Iris pigment epithelial cell (primary cell): ENCODE measurements around the gene MAP6.
A peak's percentile ranks its signal among the peaks of the same experiment; 100 is the strongest.

Experiments used
- DNase-seq: peaks from one replicate; pipeline ENCODE4 v3.0.0-alpha.2; 2011; ENCODE audit warnings: low read depth

MAP6 gene

DNA sequence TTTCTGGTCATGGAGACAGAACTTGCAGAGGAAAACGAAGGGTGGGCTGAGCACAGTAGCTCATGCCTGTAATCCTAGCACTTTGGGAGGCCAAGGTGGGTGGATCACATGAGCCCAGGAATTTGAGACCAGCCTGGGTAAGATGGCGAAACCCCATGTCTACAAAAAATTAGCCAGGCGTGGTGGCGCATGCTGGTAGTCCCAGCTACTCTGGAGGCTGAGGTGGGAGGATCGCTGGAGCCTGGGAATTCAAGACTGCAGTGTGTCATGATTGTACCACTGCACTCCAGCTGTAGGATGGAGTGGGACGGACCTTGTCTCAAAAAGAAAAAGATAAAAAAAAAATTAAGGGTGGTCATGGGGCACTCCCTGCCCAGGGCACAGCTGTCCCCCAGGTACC is 100.9 kb downstream of the MAP6 start:
- DNase-seq, result no peak

DNA sequence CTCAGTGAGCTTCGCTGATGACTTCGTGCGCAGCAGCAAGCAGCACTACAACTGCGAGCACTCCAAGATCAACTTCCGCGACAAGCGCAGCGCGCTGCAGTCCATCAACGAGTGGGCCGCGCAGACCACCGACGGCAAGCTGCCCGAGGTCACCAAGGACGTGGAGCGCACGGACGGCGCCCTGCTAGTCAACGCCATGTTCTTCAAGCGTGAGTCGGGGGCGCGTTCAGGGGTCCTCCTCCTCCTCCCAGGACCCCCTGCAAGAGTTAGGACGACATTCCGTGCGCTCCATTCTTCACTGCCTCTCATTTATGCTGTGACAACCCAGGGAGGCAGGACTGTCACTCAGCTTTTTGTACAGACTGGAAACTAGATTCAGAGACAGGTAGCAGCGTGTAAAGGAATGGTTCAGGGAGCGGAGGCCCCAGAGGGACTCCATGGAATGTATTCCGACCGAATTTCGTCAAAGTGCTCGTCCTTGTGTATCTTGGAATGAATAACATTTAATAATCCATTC is 102.0 kb downstream of the MAP6 start:
- no peak for DNase-seq

DNA sequence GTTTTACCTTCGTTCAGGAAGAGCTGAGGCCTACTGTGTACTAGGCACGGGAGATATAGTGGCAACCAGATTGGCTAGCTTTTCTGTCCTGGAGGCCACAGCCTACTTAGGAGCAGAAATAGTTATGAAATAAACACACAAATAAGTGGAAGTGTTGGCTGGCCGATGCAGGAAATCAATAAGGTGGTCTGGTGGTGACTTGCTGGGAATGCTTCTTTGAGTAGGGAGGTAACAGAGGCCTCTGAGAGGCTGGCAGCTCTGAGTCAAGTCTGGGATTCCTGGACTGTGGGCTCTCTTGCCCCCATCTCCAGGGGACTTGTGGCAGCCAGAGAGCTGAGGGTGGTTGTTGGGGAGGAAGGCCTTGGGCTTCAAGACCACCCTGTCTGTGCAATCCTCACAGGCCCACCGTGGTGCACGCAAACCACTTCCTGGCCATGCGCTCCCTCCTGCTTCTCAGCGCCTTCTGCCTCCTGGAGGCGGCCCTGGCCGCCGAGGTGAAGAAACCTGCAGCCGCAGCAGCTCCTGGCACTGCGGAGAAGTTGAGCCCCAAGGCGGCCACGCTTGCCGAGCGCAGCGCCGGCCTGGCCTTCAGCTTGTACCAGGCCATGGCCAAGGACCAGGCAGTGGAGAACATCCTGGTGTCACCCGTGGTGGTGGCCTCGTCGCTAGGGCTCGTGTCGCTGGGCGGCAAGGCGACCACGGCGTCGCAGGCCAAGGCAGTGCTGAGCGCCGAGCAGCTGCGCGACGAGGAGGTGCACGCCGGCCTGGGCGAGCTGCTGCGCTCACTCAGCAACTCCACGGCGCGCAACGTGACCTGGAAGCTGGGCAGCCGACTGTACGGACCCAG is 102.7 kb downstream of the MAP6 start:
- DNase-seq, result no peak

GRCh38 chr11:75565221-75565814 is 103.5 kb downstream of the MAP6 start:
- peak; percentile 80 for DNase-seq

DNA sequence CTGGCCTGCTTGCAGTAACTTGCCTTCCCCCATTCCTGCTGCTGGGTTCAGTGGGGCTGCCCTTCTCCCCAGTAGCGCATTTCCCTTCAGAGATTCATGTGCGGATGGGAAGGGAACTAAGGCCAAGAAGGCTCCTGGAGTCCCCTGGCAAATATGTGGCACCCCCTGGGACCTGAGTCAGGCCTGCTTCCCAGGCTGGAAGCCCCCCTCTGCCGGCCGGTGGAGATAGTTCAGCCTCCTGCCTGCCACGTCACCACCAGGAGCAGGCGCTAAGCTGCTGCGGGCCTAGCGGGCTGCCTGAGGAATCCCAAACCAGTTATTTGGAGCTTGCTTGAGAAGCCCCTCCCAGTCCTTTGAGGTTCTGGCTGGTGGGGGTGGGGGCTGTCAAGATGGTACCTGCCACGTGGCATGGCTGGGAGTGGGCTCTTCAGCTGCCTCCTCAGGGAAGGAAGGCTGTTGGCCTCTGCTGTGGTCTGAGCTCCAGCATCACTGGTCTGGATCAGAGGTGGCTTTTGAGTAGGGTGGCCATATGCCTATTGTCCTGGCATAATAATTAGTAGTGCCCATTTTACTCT is 104.8 kb downstream of the MAP6 start:
- DNase-seq, result peak; percentile 91

DNA sequence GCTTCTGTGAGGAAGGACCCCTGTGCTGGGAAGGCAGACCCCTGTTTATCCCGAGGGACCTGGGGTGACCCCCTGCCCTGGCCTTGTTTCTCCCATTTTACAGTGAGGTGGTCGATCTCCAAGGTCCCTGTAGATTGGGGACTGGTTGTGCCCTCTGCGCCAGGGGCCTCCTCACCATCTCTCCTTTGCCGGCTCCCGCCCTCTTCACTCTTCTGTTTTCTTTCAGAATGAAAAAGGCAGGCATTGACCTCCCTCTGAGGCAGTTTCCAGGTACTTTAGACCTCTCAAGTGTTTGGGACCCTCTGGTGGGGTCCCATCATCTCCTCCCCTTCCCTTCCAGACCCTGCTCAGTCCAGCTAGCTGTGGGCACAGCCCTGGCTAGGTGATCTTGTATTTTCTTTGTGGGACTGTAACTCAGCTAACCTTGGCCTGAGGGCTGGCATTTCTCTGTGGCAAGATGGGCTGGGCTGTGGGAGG is 105.3 kb downstream of the MAP6 start:
- DNase-seq, result no peak

GRCh38 chr11:75562836-75563484 is 105.9 kb downstream of the MAP6 start:
- DNase-seq, result peak; percentile 65

GRCh38 chr11:75562048-75562835 is 106.6 kb downstream of the MAP6 start, which contains the start of gene SERPINH1:
Gene SERPINH1 (plus strand): TSS chr11:75562253. CDS start chr11:75566350, 4,097 bp downstream.
- DNase-seq, result peak; percentile 93

DNA sequence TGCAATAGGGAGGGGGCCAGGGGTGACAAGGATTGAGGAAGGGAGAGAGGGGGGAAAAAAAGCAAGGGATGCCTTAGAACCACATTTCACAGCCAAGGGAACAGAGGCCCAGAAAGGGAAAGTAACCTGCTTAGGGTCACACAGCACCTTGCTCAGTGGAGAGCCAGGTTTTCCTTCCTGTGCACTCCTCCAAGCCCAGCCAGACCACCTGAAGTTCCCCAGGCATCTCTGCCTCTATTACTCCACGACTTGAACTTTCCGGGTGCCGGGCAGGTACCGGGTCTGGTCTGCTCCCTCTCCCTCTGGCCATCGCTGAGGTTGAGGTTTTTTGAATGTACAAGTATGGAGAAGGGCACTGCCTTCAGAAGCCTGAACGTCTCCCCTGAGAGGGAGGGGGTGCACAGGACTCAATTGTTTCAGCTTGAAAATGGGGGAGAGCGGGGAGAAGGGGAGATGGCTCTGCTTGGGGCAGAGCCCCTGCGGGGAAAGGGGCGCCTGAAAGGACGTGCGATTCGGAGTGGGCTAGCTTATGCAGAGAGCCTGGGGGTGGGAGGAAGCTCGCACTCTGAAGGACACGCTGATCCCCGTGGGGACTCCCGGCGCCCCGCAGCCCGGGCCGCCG is 107.3 kb downstream of the MAP6 start:
- DNase-seq, result no peak

- peak; percentile 44 for DNase-seq
These were observed 108.2 kb downstream of the MAP6 start for GRCh38 chr11:75560644-75561043.

GRCh38 chr11:75558939-75559843 is 109.6 kb downstream of the MAP6 start:
- peak; percentile 79 for DNase-seq

GRCh38 chr11:75557666-75558494 is 111.0 kb downstream of the MAP6 start:
- peak; percentile 93 for DNase-seq

GRCh38 chr11:75556275-75556674 is 112.6 kb downstream of the MAP6 start:
- DNase-seq, result no peak

DNA sequence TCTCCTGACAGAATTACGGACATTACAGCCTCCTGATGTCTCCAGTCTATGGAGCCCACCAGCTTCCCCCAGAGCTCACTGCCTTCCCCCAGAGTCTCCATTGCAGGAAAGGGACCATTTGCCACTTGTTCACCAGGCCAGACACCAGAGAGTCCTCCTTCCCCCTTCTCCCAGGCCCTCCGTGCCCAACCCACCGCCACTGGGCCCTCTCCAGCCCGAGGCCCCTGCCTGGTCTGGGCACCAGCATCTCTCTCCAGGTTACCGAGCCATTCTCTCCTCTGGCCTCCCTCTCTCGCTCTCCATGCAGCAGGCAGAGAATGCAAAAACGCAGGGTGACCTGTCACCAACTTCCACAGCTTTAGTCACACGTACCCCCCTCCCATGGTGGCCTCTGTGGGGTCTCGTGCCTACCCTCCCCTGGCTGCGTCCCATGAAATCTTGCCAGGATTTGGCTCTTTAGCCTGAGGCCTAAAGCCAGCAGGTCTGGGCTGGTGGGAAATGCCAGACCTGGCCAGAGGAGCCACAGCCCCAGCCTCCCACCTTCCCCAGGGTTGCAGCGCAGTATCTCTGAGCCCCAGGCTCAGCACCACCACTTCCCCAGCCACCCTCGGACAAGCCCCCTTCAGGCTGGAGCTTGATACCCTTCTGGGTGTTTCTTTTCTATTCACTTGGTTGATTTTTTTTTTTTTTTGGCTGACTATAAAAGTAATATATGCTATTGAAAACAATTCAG is 113.6 kb downstream of the MAP6 start:
- no peak for DNase-seq

GRCh38 chr11:75554258-75555022 is 114.4 kb downstream of the MAP6 start:
- DNase-seq, result peak; percentile 99

DNA sequence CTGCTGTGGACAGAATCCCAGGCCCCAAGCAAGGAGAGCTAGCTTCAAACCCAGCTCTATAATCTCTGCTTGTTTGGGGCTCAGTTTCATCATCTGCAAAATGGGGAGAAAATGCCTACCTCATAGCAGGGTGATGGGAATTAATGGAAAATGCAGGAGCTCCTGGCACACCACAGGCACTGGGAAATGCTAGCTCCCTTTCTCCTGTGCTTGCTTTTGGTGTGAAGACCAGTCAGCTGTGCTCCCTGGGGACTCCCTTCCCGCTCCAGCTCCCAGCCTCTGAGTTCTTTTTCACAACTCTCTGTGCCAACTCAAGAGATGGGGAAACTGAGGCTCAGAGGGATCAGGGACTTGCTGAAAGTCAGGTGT is 115.0 kb downstream of the MAP6 start:
- no peak for DNase-seq

- no peak for DNase-seq
These were observed 115.7 kb downstream of the MAP6 start for GRCh38 chr11:75553182-75553581.
